Fibroblast of villous mesenchyme (primary cell): Measurements from ENCODE around the gene ADD1. TPM values are rescaled to one million over a fixed set of nuclear protein-coding genes. Genes with fewer than 3 reads are reported as not detected.

Experiments used
- DNase-seq: peaks from one replicate; pipeline ENCODE4 v3.0.0-alpha.2; 2010; ENCODE audit warnings: low read depth
- H3K4me3 ChIP-seq: 2 replicates; pipeline ENCODE4 v1.5.1; 2011; ENCODE audit warnings: low read depth, mild to moderate bottlenecking, low read length
- CTCF ChIP-seq: IDR thresholded peaks from 2 replicates; pipeline ENCODE4 v1.5.1; 2012; ENCODE audit warnings: low read depth, mild to moderate bottlenecking, low read length; ENCODE audit not compliant: insufficient read depth
- total RNA-seq: library from RNA; depleted of rRNA; stranded (reverse); fragments of >200 nt; gene quantifications from 2 replicates; pipeline ENCODE4 v1.2.3, GENCODE V29; 2012

ADD1 gene
- total RNA-seq, 1 donor, result 212 TPM

- DNase-seq, result no peak
- no peak overlapping the region for H3K4me3 ChIP-seq
- TF ChIP-seq CTCF, result no peak
Observed at GRCh38 chr4:2848449-2848848, 4.8 kb downstream of the ADD1 start.

GRCh38 chr4:2849267-2850152 is 5.9 kb downstream of the ADD1 start:
- no peak for TF ChIP-seq CTCF
- peak; percentile 75 for DNase-seq
- no peak overlapping the region for H3K4me3 ChIP-seq

GRCh38 chr4:2850966-2851798 is 7.5 kb downstream of the ADD1 start:
- no peak for TF ChIP-seq CTCF
- no peak overlapping the region for H3K4me3 ChIP-seq
- DNase-seq, result peak; percentile 36

GRCh38 chr4:2852481-2852921 is 8.9 kb downstream of the ADD1 start:
- TF ChIP-seq CTCF, result no peak
- no peak overlapping the region for H3K4me3 ChIP-seq
- peak; percentile 12 for DNase-seq

- TF ChIP-seq CTCF, result no peak
- H3K4me3 ChIP-seq, result no peak overlapping the region
- DNase-seq, result no peak
Observed at GRCh38 chr4:2855584-2855983, 11.9 kb downstream of the ADD1 start.

- no peak for TF ChIP-seq CTCF
- no peak overlapping the region for H3K4me3 ChIP-seq
- no peak for DNase-seq
Observed at GRCh38 chr4:2856266-2856665, 12.6 kb downstream of the ADD1 start.
